Esophagus squamous epithelium (tissue), 5 donors: ENCODE results near the gene IMPG2. TPM values are rescaled to one million over a fixed set of nuclear protein-coding genes. Genes with fewer than 3 reads are reported as not detected.

Experiments
- DNase-seq: peaks from one replicate; lab custom pipeline; 2025; lab: John Stamatoyannopoulos, UW
- H3K27ac ChIP-seq, 4 donors: fragments of 200-600 bp; sonication (generic); one replicate each; pipeline ENCODE4 v1.5.1; 2016 to 2019; ENCODE audit warnings: mild to moderate bottlenecking in 1 of 4
- H3K27me3 ChIP-seq, 4 donors: fragments of 200-600 bp; sonication (generic); 1 replicate in 3 of 4; 2 replicates in 1 of 4; pipeline versions ENCODE4 v1.5.1 to v1.6.0; 2017 to 2021; ENCODE audit warnings: antibody characterized with exemption in 1 of 4
- H3K36me3 ChIP-seq, 3 donors: fragments of 200-600 bp; sonication (generic); one replicate each; pipeline ENCODE4 v1.5.1; 2016 to 2019
- H3K4me1 ChIP-seq, 3 donors: fragments of 200-600 bp; sonication (generic); one replicate each; pipeline ENCODE4 v1.5.1; 2017 to 2019
- H3K4me3 ChIP-seq, 4 donors: fragments of 200-600 bp; sonication (generic); 1 replicate in 3 of 4; 2 replicates in 1 of 4; pipeline ENCODE4 v1.5.1; 2016 to 2019; ENCODE audit warnings: mild to moderate bottlenecking in 2 of 4, moderate library complexity in 1 of 4
- H3K9me3 ChIP-seq, 3 donors: fragments of 200-600 bp; sonication (generic); one replicate each; pipeline ENCODE4 v1.5.1; 2016 to 2019
- CTCF ChIP-seq, 6 experiments: fragments of 450-650 bp in 4 of 6; fragments of 200-600 bp in 2 of 6; sonication (generic) in 2 of 6; IDR thresholded peaks; one replicate each; pipeline ENCODE4 v1.5.1; 2016 to 2019; ENCODE audit warnings: antibody characterized with exemption in 6 of 6, mild to moderate bottlenecking in 4 of 6, moderate library complexity in 4 of 6
- POLR2A ChIP-seq, 4 donors: fragments of 450-650 bp; IDR thresholded peaks; one replicate each; pipeline ENCODE4 v1.6.1; 2017; ENCODE audit warnings: antibody characterized with exemption in 4 of 4, mild to moderate bottlenecking in 4 of 4, moderate library complexity in 3 of 4
- WGBS, 2 donors: methylation state at CpG; one replicate each; pipeline ENCODE4 v1.1.5; 2018; 5-methylcytosine and 5-hydroxymethylcytosine counted together
- intact Hi-C: fragments of 100-400 bp; cut with DNase I; formaldehyde crosslinking; loops from one replicate; pipeline ENCODE4 v1.15.0; 2022
- total RNA-seq, 4 donors: library from RNA; depleted of rRNA; stranded (reverse); fragments of >200 nt; gene quantifications; one replicate each; pipeline ENCODE4 v1.1.0, GENCODE V29; 2016
- donor health status: DM: yes; HTN: yes; CAD: no.

The IMPG2 gene
- total RNA-seq, 4 donors from 2014 or later = 0.04 to 0.19 (median 0.09) TPM; not detected in 1

GRCh38 chr3:101185341-101185740 lies 135.0 kb downstream of the IMPG2 start:
- DNase-seq = no peak
- no peaks in the 10 kb centered on the region for H3K36me3 ChIP-seq
- no peaks in the 10 kb centered on the region for H3K27me3 ChIP-seq
- no peak overlapping the region for H3K27ac ChIP-seq
- H3K4me1 ChIP-seq = no peaks in the 10 kb centered on the region
- intact Hi-C loops = no loop called here
- H3K4me3 ChIP-seq = no peak overlapping the region
- TF ChIP-seq POLR2A (IDR thresholded peaks at IDR 0.05) (no peak), CTCF (IDR thresholded peaks at IDR 0.05) (no peak)
- no peaks in the 10 kb centered on the region for H3K9me3 ChIP-seq
- WGBS, 2 donors = 80 to 86% methylated on average over 4 of the region's 4 CpGs

- H3K4me1 ChIP-seq = no peaks in the 10 kb centered on the region
- intact Hi-C loops = no loop called here
- H3K4me3 ChIP-seq = no peak overlapping the region
- no peaks in the 10 kb centered on the region for H3K27me3 ChIP-seq
- no peak overlapping the region for H3K27ac ChIP-seq
- TF ChIP-seq POLR2A (IDR thresholded peaks at IDR 0.05) (no peak), CTCF (IDR thresholded peaks at IDR 0.05) (no peak)
- no peaks in the 10 kb centered on the region for H3K36me3 ChIP-seq
- no peak for DNase-seq
- no peaks in the 10 kb centered on the region for H3K9me3 ChIP-seq
Observed at GRCh38 chr3:101184111-101184510, 136.3 kb downstream of the IMPG2 start.

- WGBS, 2 donors = 81 to 84% methylated on average over 5 of the region's 5 CpGs
- TF ChIP-seq POLR2A (IDR thresholded peaks at IDR 0.05) (no peak), CTCF (IDR thresholded peaks at IDR 0.05) (no peak)
- no peaks in the 10 kb centered on the region for H3K4me1 ChIP-seq
- DNase-seq = no peak
- H3K27ac ChIP-seq = no peak overlapping the region
- H3K36me3 ChIP-seq = no peaks in the 10 kb centered on the region
- no peaks in the 10 kb centered on the region for H3K27me3 ChIP-seq
- H3K9me3 ChIP-seq = no peaks in the 10 kb centered on the region
- intact Hi-C loops = no loop called here
- H3K4me3 ChIP-seq = no peak overlapping the region
Observed at GRCh38 chr3:101183151-101183550, 137.2 kb downstream of the IMPG2 start.

GRCh38 chr3:101182734-101183133 lies 137.6 kb downstream of the IMPG2 start:
- Histone ChIP-seq H3K27ac (no peak overlapping the region), H3K27me3 (no peaks in the 10 kb centered on the region), H3K4me3 (no peak overlapping the region), H3K36me3 (no peaks in the 10 kb centered on the region), H3K9me3 (no peaks in the 10 kb centered on the region), H3K4me1 (no peaks in the 10 kb centered on the region)
- 60 to 65% methylated on average over 1 of the region's 1 CpG for WGBS, 2 donors
- DNase-seq = no peak
- TF ChIP-seq POLR2A (IDR thresholded peaks at IDR 0.05) (no peak), CTCF (IDR thresholded peaks at IDR 0.05) (no peak)
- intact Hi-C loops = no loop called here

GRCh38 chr3:101181801-101182200 lies 138.6 kb downstream of the IMPG2 start:
- DNase-seq = no peak
- intact Hi-C loops = no loop called here
- Histone ChIP-seq H3K36me3 (no peaks in the 10 kb centered on the region), H3K27me3 (no peaks in the 10 kb centered on the region), H3K4me1 (no peaks in the 10 kb centered on the region), H3K27ac (no peak overlapping the region), H3K4me3 (no peak overlapping the region), H3K9me3 (no peaks in the 10 kb centered on the region)
- no peak for TF ChIP-seq CTCF (IDR thresholded peaks at IDR 0.05)
- TF ChIP-seq POLR2A (IDR thresholded peaks at IDR 0.05) = no peak
